NCI-H1092 treated with DMSO at 0.1 percent for 48 hours (cell line): ENCODE measurements around the gene LDLRAD4.

Experiments
- DNase-seq: peaks from one replicate; lab custom pipeline; 2025; lab: John Stamatoyannopoulos, UW

Gene LDLRAD4

GRCh38 chr18:13430663-13431062 lies 212.1 kb downstream of the LDLRAD4 start:
- no peak for DNase-seq

GRCh38 chr18:13431886-13432285 lies 213.3 kb downstream of the LDLRAD4 start:
- no peak for DNase-seq

GRCh38 chr18:13433125-13433524 lies 214.6 kb downstream of the LDLRAD4 start:
- DNase-seq: no peak

GRCh38 chr18:13433685-13434084 lies 215.1 kb downstream of the LDLRAD4 start:
- no peak for DNase-seq

- DNase-seq: no peak
Observed at GRCh38 chr18:13434854-13435253, 216.3 kb downstream of the LDLRAD4 start.

GRCh38 chr18:13435586-13436333 lies 217.2 kb downstream of the LDLRAD4 start:
- no peak for DNase-seq

GRCh38 chr18:13436576-13436975 lies 218.0 kb downstream of the LDLRAD4 start:
- no peak for DNase-seq

GRCh38 chr18:13437034-13437433 lies 218.5 kb downstream of the LDLRAD4 start:
- no peak for DNase-seq

- no peak for DNase-seq
Observed at GRCh38 chr18:13437796-13438506, 219.4 kb downstream of the LDLRAD4 start.

- no peak for DNase-seq
Observed at GRCh38 chr18:13438507-13439056, 220.0 kb downstream of the LDLRAD4 start.

GRCh38 chr18:13439461-13439860 lies 220.9 kb downstream of the LDLRAD4 start:
- no peak for DNase-seq

GRCh38 chr18:13440277-13441248 lies 222.0 kb downstream of the LDLRAD4 start:
- no peak for DNase-seq

GRCh38 chr18:13441736-13442135 lies 223.2 kb downstream of the LDLRAD4 start:
- DNase-seq: no peak

GRCh38 chr18:13442451-13442850 lies 223.9 kb downstream of the LDLRAD4 start:
- DNase-seq: no peak

GRCh38 chr18:13443552-13443951 lies 225.0 kb downstream of the LDLRAD4 start:
- no peak for DNase-seq

GRCh38 chr18:13444430-13445240 lies 226.1 kb downstream of the LDLRAD4 start:
- no peak for DNase-seq

GRCh38 chr18:13445241-13445897 lies 226.8 kb downstream of the LDLRAD4 start:
- no peak for DNase-seq

- DNase-seq: no peak
Observed at GRCh38 chr18:13446024-13446423, 227.5 kb downstream of the LDLRAD4 start.

- peak; percentile 19 for DNase-seq
Observed at GRCh38 chr18:13446610-13447461, 228.3 kb downstream of the LDLRAD4 start.
